SU-DHL-6 (cell line): ENCODE data around the gene MC1R.

ENCODE experiments used
- CTCF ChIP-seq: fragments of 200-600 bp; sonication (generic); IDR thresholded peaks from one replicate; pipeline ENCODE4 v1.5.1; 2017; ENCODE audit warnings: antibody characterized with exemption, mild to moderate bottlenecking, low read length, moderate library complexity; ENCODE audit not compliant: insufficient read depth, poor library complexity, severe bottlenecking
- EZH2phosphoT487 ChIP-seq: fragments of 200-600 bp; sonication (generic), shearing (Covaris generic); conservative IDR thresholded peaks from 2 replicates; pipeline ENCODE4 v1.6.1; 2018; ENCODE audit warnings: mild to moderate bottlenecking, antibody characterized with exemption, low read length, moderate library complexity, mixed read lengths

GRCh38 chr16:89873972-89874689 lies 44.5 kb upstream of the MC1R start:
- TF ChIP-seq CTCF, result no peak
- TF ChIP-seq EZH2phosphoT487, result no peak
